Endothelial cell of umbilical vein (primary cell): ENCODE data around the gene PTPN14. TPM values are rescaled to one million over a fixed set of nuclear protein-coding genes. Genes with fewer than 3 reads are reported as not detected.

Experiments
- BruUV-seq: library from RNA; stranded (reverse); fragments of 400-500 nt; replicated peaks from 2 replicates; lab custom pipeline; 2021; lab: Mats Ljungman, UMichigan
- CTCF ChIA-PET: fragments of 300-600, 350-600 bp; sonication (Branson Sonifier 250); formaldehyde crosslinking; loops from one replicate; lab custom pipeline; 2021; ENCODE audit warnings: antibody characterized with exemption, inconsistent platforms; lab: Charles Lee
- POLR2A ChIA-PET: fragments of 300-600, 350-600 bp; sonication (Branson Sonifier 250); formaldehyde crosslinking; loops from one replicate; lab custom pipeline; 2021; ENCODE audit warnings: antibody characterized with exemption, inconsistent platforms; lab: Charles Lee
- DNase-seq: peaks from one replicate; pipeline ENCODE4 v3.0.0-alpha.2; 2011; ENCODE audit warnings: low read depth, low spot score
- FAIRE-seq: peaks from 2 replicates; lab custom pipeline; 2011; peaks lifted over from hg19 to GRCh38; lab: Jason Lieb, UNC
- H2AFZ ChIP-seq: 2 replicates; pipeline ENCODE4 v1.6.0; 2012; ENCODE audit warnings: low read depth, low read length, control low read depth, inconsistent platforms
- H3K27ac ChIP-seq: 2 replicates; pipeline ENCODE4 v1.5.1; 2011; ENCODE audit warnings: low read depth, mild to moderate bottlenecking, control low read depth, low read length, moderate library complexity; ENCODE audit not compliant: insufficient read depth
- H3K27me3 ChIP-seq, 2 experiments: 2 replicates each; pipeline versions ENCODE4 v1.6.0 to v1.6.1; 2011; ENCODE audit warnings: low read length in 2 of 2, mixed read lengths in 1 of 2; ENCODE audit not compliant: control insufficient read depth in 2 of 2, insufficient read depth in 2 of 2
- H3K36me3 ChIP-seq, 2 experiments: 2 replicates in 1 of 2; 3 replicates in 1 of 2; pipeline ENCODE4 v1.5.1; 2011; ENCODE audit warnings: low read length in 2 of 2, mild to moderate bottlenecking in 1 of 2, moderate library complexity in 1 of 2; ENCODE audit not compliant: control insufficient read depth in 2 of 2, insufficient read depth in 2 of 2; ENCODE audit errors: extremely low read depth in 1 of 2
- H3K4me1 ChIP-seq: 3 replicates; pipeline ENCODE4 v1.5.1; 2011; ENCODE audit warnings: mild to moderate bottlenecking, low read length; ENCODE audit not compliant: control insufficient read depth, insufficient read depth; ENCODE audit errors: extremely low read depth
- H3K4me2 ChIP-seq: 2 replicates; pipeline ENCODE4 v1.6.1; 2011; ENCODE audit warnings: low read length, control low read depth, mixed read lengths; ENCODE audit not compliant: insufficient read depth
- H3K4me3 ChIP-seq, 3 experiments: fragments of 200-600 bp in 1 of 3; sonication (generic), shearing (Covaris generic) in 1 of 3; replicated peaks in 1 of 3; 2 replicates each; pipeline ENCODE4 v1.5.1; 2011 to 2016; ENCODE audit warnings: control low read depth in 3 of 3, low read length in 3 of 3, mild to moderate bottlenecking in 2 of 3, inconsistent platforms in 1 of 3, low read depth in 1 of 3, moderate library complexity in 1 of 3; ENCODE audit not compliant: insufficient read depth in 1 of 3
- H3K79me2 ChIP-seq: 2 replicates; pipeline ENCODE4 v1.6.0; 2012; ENCODE audit warnings: low read length, inconsistent platforms; ENCODE audit not compliant: control insufficient read depth, insufficient read depth
- H3K9ac ChIP-seq: replicated peaks from 2 replicates; pipeline ENCODE3; 2011; ENCODE audit warnings: low read length, control low read depth; ENCODE audit not compliant: insufficient read depth; ENCODE audit errors: extremely low read depth
- H3K9me1 ChIP-seq: replicated peaks from 3 replicates; pipeline ENCODE4 v1.6.0; 2011; ENCODE audit warnings: mild to moderate bottlenecking, low read length; ENCODE audit not compliant: control insufficient read depth, insufficient read depth; ENCODE audit errors: extremely low read depth
- H3K9me3 ChIP-seq: replicated peaks from 2 replicates; pipeline ENCODE4 v1.5.1; 2012; ENCODE audit warnings: low read length, inconsistent platforms; ENCODE audit not compliant: control insufficient read depth, insufficient read depth
- H4K20me1 ChIP-seq: replicated peaks from 2 replicates; pipeline ENCODE3; 2011; ENCODE audit warnings: mild to moderate bottlenecking, low read length; ENCODE audit not compliant: control insufficient read depth, insufficient read depth; ENCODE audit errors: extremely low read depth
- EZH2 ChIP-seq: IDR thresholded peaks from 2 replicates; pipeline ENCODE4 v1.6.1; 2012; ENCODE audit warnings: borderline replicate concordance, low read depth, mild to moderate bottlenecking, moderate library complexity, low read length, inconsistent platforms; ENCODE audit not compliant: severe bottlenecking
- FOS ChIP-seq: IDR thresholded peaks from 2 replicates; pipeline ENCODE4 v1.6.1; 2011; ENCODE audit warnings: mild to moderate bottlenecking, low read length, moderate library complexity, borderline replicate concordance; ENCODE audit not compliant: insufficient read depth
- GATA2 ChIP-seq: IDR thresholded peaks from 2 replicates; pipeline ENCODE4 v1.7.0; 2011; ENCODE audit warnings: low read depth, mild to moderate bottlenecking, moderate library complexity, mixed read lengths, low read length; ENCODE audit not compliant: insufficient read length, insufficient read depth
- JUN ChIP-seq: IDR thresholded peaks from 2 replicates; pipeline ENCODE4 v1.6.1; 2011; ENCODE audit warnings: borderline replicate concordance, low read depth; ENCODE audit not compliant: insufficient read length, insufficient read depth
- MYC ChIP-seq: IDR thresholded peaks from one replicate; pipeline ENCODE4 v1.6.1; 2011; ENCODE audit warnings: mild to moderate bottlenecking, low read depth, low read length
- POLR2A ChIP-seq: IDR thresholded peaks from 2 replicates; pipeline ENCODE4 v1.6.1; 2012; ENCODE audit warnings: low read depth, mild to moderate bottlenecking, control low read depth, low read length
- POLR2AphosphoS5 ChIP-seq: IDR thresholded peaks from 2 replicates; pipeline ENCODE4 v1.6.1; 2012; ENCODE audit warnings: low read depth, mild to moderate bottlenecking, control low read depth, low read length, moderate library complexity; ENCODE audit not compliant: insufficient read depth
- dilution Hi-C: fragments of 300-500 bp; cut with MboI; formaldehyde crosslinking; loops from one replicate; pipeline ENCODE4 v1.15.0; 2019; ENCODE audit warnings: low sequenced_read_pairs; ENCODE audit not compliant: extremely low pct_ligation_motif_present
- intact Hi-C: fragments of 100-400 bp; cut with micrococcal nuclease; formaldehyde crosslinking; loops from one replicate; pipeline ENCODE4 v1.10.0; 2022
- polyA plus RNA-seq, 4 experiments: library from polyadenylated mRNA; depleted of rRNA in 3 of 4; stranded (reverse) in 3 of 4; unstranded in 1 of 4; fragments of >200 nt; gene quantifications; 2 replicates each; pipeline versions ENCODE4 v1.2.1 to v1.2.3, GENCODE V29; 2011 to 2012; ENCODE audit warnings: missing spikeins in 1 of 4
- total RNA-seq: library from RNA; stranded (reverse); gene quantifications from 2 replicates; pipeline ENCODE4 v1.2.3, GENCODE V29; 2021
- TF ChIP-seq, protein P1 (sequence below), 2 donors: IDR thresholded peaks; 1 replicate in 1 of 2; 2 replicates in 1 of 2; pipeline ENCODE4 v1.5.1; 2011; ENCODE audit warnings: low read length in 2 of 2, mild to moderate bottlenecking in 2 of 2, moderate library complexity in 2 of 2, control low read depth in 1 of 2, inconsistent platforms in 1 of 2, low read depth in 1 of 2; ENCODE audit not compliant: insufficient read depth in 1 of 2; ENCODE audit errors: extremely low read depth in 1 of 2
- TF ChIP-seq, protein P2 (sequence below): IDR thresholded peaks from 2 replicates; pipeline ENCODE4 v1.6.1; 2011; ENCODE audit not compliant: insufficient read depth, insufficient read length

Gene PTPN14
- total and polyA plus RNA-seq, 2 donors (not counting 3 experiments of a cell fraction or from before 2014, with no cell fraction given): 18.5 to 93.0 TPM

DNA sequence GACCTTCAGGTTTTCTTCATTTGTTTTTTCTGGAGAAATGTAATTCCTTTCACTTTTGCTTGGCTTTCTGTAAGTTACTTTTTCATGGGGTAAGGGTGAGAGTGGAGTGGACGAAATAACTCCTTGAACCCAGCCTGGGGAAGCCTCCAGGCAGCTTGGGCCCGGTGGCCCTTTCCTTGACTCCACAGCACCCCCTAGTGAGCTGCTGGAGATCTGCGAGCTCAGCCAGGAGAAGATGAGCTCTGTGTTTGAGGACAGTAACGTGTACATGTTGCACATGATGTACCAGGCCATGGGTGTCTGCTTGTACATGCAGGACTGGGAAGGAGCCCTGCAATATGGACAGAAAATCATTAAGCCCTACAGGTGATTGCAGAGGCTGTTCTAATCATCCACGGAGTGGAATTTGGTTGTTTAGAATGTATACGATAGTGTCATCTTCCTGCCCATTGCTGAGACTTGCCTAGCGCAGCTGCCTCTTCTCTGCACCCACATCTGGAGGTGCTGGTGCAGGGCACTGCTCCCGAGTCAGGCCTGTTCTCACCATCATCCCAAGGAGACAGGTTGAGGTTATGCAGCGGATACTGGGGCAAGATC is 219.5 kb downstream of the PTPN14 start:
- TF ChIP-seq MYC: no peak
- no peak for TF ChIP-seq POLR2A
- TF ChIP-seq, protein P1, sequence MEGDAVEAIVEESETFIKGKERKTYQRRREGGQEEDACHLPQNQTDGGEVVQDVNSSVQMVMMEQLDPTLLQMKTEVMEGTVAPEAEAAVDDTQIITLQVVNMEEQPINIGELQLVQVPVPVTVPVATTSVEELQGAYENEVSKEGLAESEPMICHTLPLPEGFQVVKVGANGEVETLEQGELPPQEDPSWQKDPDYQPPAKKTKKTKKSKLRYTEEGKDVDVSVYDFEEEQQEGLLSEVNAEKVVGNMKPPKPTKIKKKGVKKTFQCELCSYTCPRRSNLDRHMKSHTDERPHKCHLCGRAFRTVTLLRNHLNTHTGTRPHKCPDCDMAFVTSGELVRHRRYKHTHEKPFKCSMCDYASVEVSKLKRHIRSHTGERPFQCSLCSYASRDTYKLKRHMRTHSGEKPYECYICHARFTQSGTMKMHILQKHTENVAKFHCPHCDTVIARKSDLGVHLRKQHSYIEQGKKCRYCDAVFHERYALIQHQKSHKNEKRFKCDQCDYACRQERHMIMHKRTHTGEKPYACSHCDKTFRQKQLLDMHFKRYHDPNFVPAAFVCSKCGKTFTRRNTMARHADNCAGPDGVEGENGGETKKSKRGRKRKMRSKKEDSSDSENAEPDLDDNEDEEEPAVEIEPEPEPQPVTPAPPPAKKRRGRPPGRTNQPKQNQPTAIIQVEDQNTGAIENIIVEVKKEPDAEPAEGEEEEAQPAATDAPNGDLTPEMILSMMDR (IDR thresholded peaks at IDR 0.05; ENCODE audit: extremely low read depth in 1 of 2, insufficient read depth in 1 of 2, low read depth in 1 of 2, low read length in 2 of 2): peak; percentile 71 to 85
- Histone ChIP-seq H3K27me3 (no peaks in the 10 kb centered on the region), H3K27ac (no peak overlapping the region), H3K9ac (no peak overlapping the region), H3K4me1 (peaks cover 9% of the 10 kb centered on the region), H4K20me1 (no peaks in the 10 kb centered on the region), H3K9me3 (no peaks in the 10 kb centered on the region), H3K9me1 (no peaks in the 10 kb centered on the region), H3K4me2 (no peak overlapping the region), H2AFZ (no peak overlapping the region), H3K79me2 (no peaks in the 10 kb centered on the region), H3K4me3 (no peak overlapping the region), H3K36me3 (no peaks in the 10 kb centered on the region)
- dilution Hi-C loops: loop anchor here (25.0 kb wide), 1 partner anchor 255 kb away; no protein-coding TSS in a partner anchor
- ChIA-PET CTCF (interaction anchor here (0.5 to 11.6 kb wide), 69 partner anchors 10 to 1211 kb away, joined by 3 to 671 read pairs (median 6); partner anchors contain the start of genes CENPF, PROX1, PTPN14 and SMYD2), POLR2A (no interaction called here)
- peak; percentile 33 for DNase-seq
- intact Hi-C loops: loop anchor here (5.0 kb wide), 3 partner anchors 345 to 1210 kb away; partner anchors contain the start of gene PROX1
- no TSS peak for BruUV-seq
- peak; percentile 84 for FAIRE-seq

DNA sequence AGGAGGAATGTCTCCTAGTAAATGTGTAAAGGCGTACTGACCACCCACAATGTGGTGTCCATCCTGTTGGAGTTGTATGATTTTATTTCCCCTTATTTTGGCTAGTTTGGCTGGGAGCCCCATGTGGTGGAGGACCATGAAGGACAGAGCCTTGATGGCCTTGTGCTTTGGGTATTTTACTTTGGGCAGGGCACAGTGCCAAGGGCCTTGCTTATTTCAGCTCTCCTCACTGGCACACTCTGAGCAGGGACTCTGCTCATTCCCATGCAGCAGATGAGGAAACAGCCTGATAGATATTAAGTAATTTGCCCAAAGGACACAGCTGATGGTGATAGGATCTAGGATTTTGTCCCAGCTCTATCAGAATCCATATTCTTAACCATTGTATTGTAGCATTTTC is 220.2 kb downstream of the PTPN14 start:
- DNase-seq (no peak), FAIRE-seq (no peak)
- Histone ChIP-seq H3K4me3 (no peak overlapping the region), H3K27ac (no peak overlapping the region), H3K9me1 (no peaks in the 10 kb centered on the region), H3K36me3 (no peaks in the 10 kb centered on the region), H4K20me1 (no peaks in the 10 kb centered on the region), H3K79me2 (no peaks in the 10 kb centered on the region), H3K4me2 (no peak overlapping the region), H3K4me1 (peaks cover 9% of the 10 kb centered on the region), H3K9me3 (no peaks in the 10 kb centered on the region), H3K9ac (no peak overlapping the region), H2AFZ (no peak overlapping the region), H3K27me3 (no peaks in the 10 kb centered on the region)
- BruUV-seq: no TSS peak
- dilution Hi-C loops: loop anchor here (25.0 kb wide), 1 partner anchor 256 kb away; no protein-coding TSS in a partner anchor
- POLR2A ChIA-PET: interaction anchor here (1.1 kb wide), 1 partner anchor 117 kb away, joined by 3 read pairs; no protein-coding TSS in a partner anchor
- CTCF ChIA-PET: interaction anchor here (0.5 to 11.6 kb wide), 56 partner anchors 10 to 1211 kb away, joined by 3 to 671 read pairs (median 8); partner anchors contain the start of genes CENPF, PROX1 and PTPN14
- TF ChIP-seq FOS (no peak), POLR2AphosphoS5 (no peak), JUN (no peak), POLR2A (no peak), GATA2 (no peak), EZH2 (no peak), MYC (no peak)
- TF ChIP-seq, protein P2, sequence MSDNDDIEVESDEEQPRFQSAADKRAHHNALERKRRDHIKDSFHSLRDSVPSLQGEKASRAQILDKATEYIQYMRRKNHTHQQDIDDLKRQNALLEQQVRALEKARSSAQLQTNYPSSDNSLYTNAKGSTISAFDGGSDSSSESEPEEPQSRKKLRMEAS: no peak
- TF ChIP-seq, protein P1 (IDR thresholded peaks at IDR 0.05; ENCODE audit: extremely low read depth in 1 of 2, insufficient read depth in 1 of 2, low read depth in 1 of 2, low read length in 2 of 2): no peak
- intact Hi-C loops: loop anchor here (5.0 kb wide), 3 partner anchors 344 to 1209 kb away; partner anchors contain the start of gene PROX1
